Neural progenitor cell (in vitro differentiated cells): ENCODE results near the gene KCNK10. TPM values are rescaled to one million over a fixed set of nuclear protein-coding genes. Genes with fewer than 3 reads are reported as not detected.

ENCODE experiments used
- DNase-seq: peaks from one replicate; pipeline ENCODE4 v3.0.0-alpha.2; 2016; ENCODE audit warnings: low spot score
- H2AFZ ChIP-seq: fragments of 200-600 bp; sonication (generic); replicated peaks from 2 replicates; pipeline ENCODE4 v1.6.1; 2016; ENCODE audit warnings: antibody characterized with exemption
- H3F3A ChIP-seq: fragments of 200-600 bp; sonication (generic); 2 replicates; pipeline ENCODE4 v1.6.1; 2016; ENCODE audit warnings: antibody characterized with exemption, low read depth
- H3K27ac ChIP-seq: fragments of 200-600 bp; sonication (generic); 2 replicates; pipeline ENCODE4 v1.5.1; 2016; ENCODE audit warnings: mild to moderate bottlenecking
- H3K27me3 ChIP-seq: fragments of 200-600 bp; sonication (generic); 2 replicates; pipeline ENCODE4 v1.6.1; 2016; ENCODE audit warnings: mild to moderate bottlenecking, moderate library complexity
- H3K36me3 ChIP-seq: fragments of 200-600 bp; sonication (generic); 2 replicates; pipeline ENCODE4 v1.5.1; 2016
- H3K4me1 ChIP-seq: fragments of 200-600 bp; sonication (generic); 2 replicates; pipeline ENCODE4 v1.6.1; 2016; ENCODE audit warnings: mixed run types
- H3K4me2 ChIP-seq: fragments of 200-600 bp; sonication (generic); 2 replicates; pipeline ENCODE4 v1.6.1; 2016
- H3K4me3 ChIP-seq: fragments of 200-600 bp; sonication (generic); 2 replicates; pipeline ENCODE4 v1.5.1; 2016
- H3K79me2 ChIP-seq: fragments of 200-600 bp; sonication (generic); 2 replicates; pipeline ENCODE4 v1.6.1; 2016; ENCODE audit warnings: low read depth
- H3K9ac ChIP-seq: fragments of 200-600 bp; sonication (generic); 2 replicates; pipeline ENCODE4 v1.6.1; 2016
- H3K9me3 ChIP-seq: fragments of 200-600 bp; sonication (generic); 2 replicates; pipeline ENCODE4 v1.5.1; 2016; ENCODE audit warnings: low read depth
- H4K20me1 ChIP-seq: fragments of 200-600 bp; sonication (generic); 2 replicates; pipeline ENCODE4 v1.6.1; 2016; ENCODE audit warnings: low read depth
- H3K27ac Mint-ChIP-seq: 3 replicates; pipeline ENCODE4 v1.8.0; 2021; ENCODE audit warnings: mixed read lengths
- H3K27me3 Mint-ChIP-seq: 2 replicates; pipeline ENCODE4 v1.8.0; 2022; ENCODE audit warnings: low read depth, mild to moderate bottlenecking, inconsistent platforms, moderate library complexity, mixed read lengths; ENCODE audit not compliant: insufficient read depth
- H3K36me3 Mint-ChIP-seq: 3 replicates; pipeline ENCODE4 v1.8.0; 2021; ENCODE audit warnings: mixed read lengths
- H3K4me1 Mint-ChIP-seq: 3 replicates; pipeline ENCODE4 v1.8.0; 2021; ENCODE audit warnings: mixed read lengths
- H3K4me3 Mint-ChIP-seq: 3 replicates; pipeline ENCODE4 v1.8.0; 2021; ENCODE audit warnings: mild to moderate bottlenecking, moderate library complexity, mixed read lengths
- H3K9me3 Mint-ChIP-seq: 3 replicates; pipeline ENCODE4 v1.8.0; 2020; ENCODE audit warnings: mixed read lengths
- CTCF ChIP-seq: fragments of 200-600 bp; sonication (generic); IDR thresholded peaks from 2 replicates; pipeline ENCODE4 v1.5.1; 2017; ENCODE audit warnings: antibody characterized with exemption, mild to moderate bottlenecking
- EZH2 ChIP-seq: fragments of 200-600 bp; sonication (generic); IDR thresholded peaks from 2 replicates; pipeline ENCODE4 v1.6.1; 2017; ENCODE audit warnings: antibody characterized with exemption, mild to moderate bottlenecking, moderate library complexity
- EZH2phosphoT487 ChIP-seq: fragments of 200-600 bp; sonication (generic); IDR thresholded peaks from 2 replicates; pipeline ENCODE4 v1.6.1; 2017; ENCODE audit warnings: antibody characterized with exemption
- total RNA-seq: library from RNA; depleted of rRNA; stranded (reverse); fragments of >200 nt; gene quantifications from 2 replicates; pipeline ENCODE4 v1.2.3, GENCODE V29; 2015; ENCODE audit warnings: low replicate concordance

KCNK10 gene
- total RNA-seq, 1 donor from 2014 or later = 6.9 TPM

- Histone ChIP-seq H3K4me2 (no peak overlapping the region), H3K36me3 (no peaks in the 10 kb centered on the region), H3K4me3 (no peak overlapping the region), H4K20me1 (no peaks in the 10 kb centered on the region), H2AFZ (no peak overlapping the region), H3K9me3 (no peaks in the 10 kb centered on the region), H3K27ac (no peak overlapping the region), H3K27me3 (no peaks in the 10 kb centered on the region), H3K9ac (no peak overlapping the region), H3F3A (no peaks in the 10 kb centered on the region), H3K79me2 (no peaks in the 10 kb centered on the region), H3K4me1 (peaks cover 19% of the 10 kb centered on the region)
- DNase-seq = no peak
- Mint-ChIP-seq H3K4me1 (peaks cover 26% of the 10 kb centered on the region), H3K4me3 (no peak overlapping the region), H3K27ac (peak overlapping the region; percentile 25), H3K27me3 (no peaks in the 10 kb centered on the region), H3K9me3 (peaks cover 6% of the 10 kb centered on the region), H3K36me3 (peaks cover 48% of the 10 kb centered on the region)
- TF ChIP-seq EZH2phosphoT487 (no peak), CTCF (no peak), EZH2 (no peak)
Observed at GRCh38 chr14:88242446-88242845, 80.6 kb downstream of the KCNK10 start.

- H3K9me3 Mint-ChIP-seq = peaks cover 6% of the 10 kb centered on the region
- Histone ChIP-seq H3K9me3 (no peaks in the 10 kb centered on the region), H4K20me1 (no peaks in the 10 kb centered on the region), H3K36me3 (no peaks in the 10 kb centered on the region), H3K4me1 (peaks cover 19% of the 10 kb centered on the region), H3K9ac (no peak overlapping the region), H3K27me3 (no peaks in the 10 kb centered on the region), H2AFZ (no peak overlapping the region), H3K27ac (no peak overlapping the region), H3K4me2 (no peak overlapping the region), H3F3A (no peaks in the 10 kb centered on the region), H3K79me2 (no peaks in the 10 kb centered on the region), H3K4me3 (no peak overlapping the region)
- no peak overlapping the region for H3K4me3 Mint-ChIP-seq
- no peak overlapping the region for H3K27ac Mint-ChIP-seq
- H3K4me1 Mint-ChIP-seq = peaks cover 26% of the 10 kb centered on the region
- H3K36me3 Mint-ChIP-seq = peaks cover 49% of the 10 kb centered on the region
- DNase-seq = no peak
- TF ChIP-seq CTCF (no peak), EZH2 (no peak), EZH2phosphoT487 (no peak)
- H3K27me3 Mint-ChIP-seq = no peaks in the 10 kb centered on the region
Observed at GRCh38 chr14:88241810-88242209, 81.3 kb downstream of the KCNK10 start.

GRCh38 chr14:88234442-88234841 lies 88.6 kb downstream of the KCNK10 start:
- H2AFZ ChIP-seq = no peak overlapping the region
- DNase-seq = no peak
- H3K27me3 Mint-ChIP-seq = peaks cover 5% of the 10 kb centered on the region
- H3K36me3 Mint-ChIP-seq = peaks cover 30% of the 10 kb centered on the region
- no peaks in the 10 kb centered on the region for H4K20me1 ChIP-seq
- H3K36me3 ChIP-seq = no peaks in the 10 kb centered on the region
- peaks cover 30% of the 10 kb centered on the region for H3K4me1 Mint-ChIP-seq
- peaks cover 22% of the 10 kb centered on the region for H3K4me1 ChIP-seq
- peaks cover 13% of the 10 kb centered on the region for H3F3A ChIP-seq
- TF ChIP-seq EZH2 = no peak
- TF ChIP-seq EZH2phosphoT487 = no peak
- no peak for TF ChIP-seq CTCF
- peaks cover 13% of the 10 kb centered on the region for H3K9me3 Mint-ChIP-seq
- H3K79me2 ChIP-seq = no peaks in the 10 kb centered on the region
- no peak overlapping the region for H3K27ac ChIP-seq
- no peaks in the 10 kb centered on the region for H3K27me3 ChIP-seq
- no peaks in the 10 kb centered on the region for H3K9me3 ChIP-seq
- no peak overlapping the region for H3K4me2 ChIP-seq
- H3K4me3 Mint-ChIP-seq = no peak overlapping the region
- H3K27ac Mint-ChIP-seq = no peak overlapping the region
- H3K9ac ChIP-seq = no peak overlapping the region
- H3K4me3 ChIP-seq = no peak overlapping the region
